B cell (primary cell): ENCODE data around the gene LRP1. TPM values are rescaled to one million over a fixed set of nuclear protein-coding genes. Genes with fewer than 3 reads are reported as not detected.

ENCODE experiments used
- ATAC-seq: fragments of 200-7000 bp; cut with Tn5 transposase; one replicate; pipeline ENCODE4 v1.10.0; 2021; ENCODE audit warnings: low read depth, mild to moderate bottlenecking, moderate number of reproducible peaks, moderate library complexity
- CTCF ChIA-PET: fragments of 350-600 bp; sonication (Branson Sonifier 250); formaldehyde crosslinking; loops from one replicate; lab custom pipeline; 2021; ENCODE audit warnings: antibody characterized with exemption, inconsistent platforms; lab: Charles Lee
- POLR2A ChIA-PET: fragments of 350-600 bp; sonication (Branson Sonifier 250); formaldehyde crosslinking; loops from one replicate; lab custom pipeline; 2021; ENCODE audit warnings: antibody characterized with exemption; lab: Charles Lee
- DNase-seq: peaks from one replicate; pipeline ENCODE4 v3.0.0; 2013
- H2AFZ ChIP-seq: 2 replicates; pipeline ENCODE4 v1.6.1; 2012; ENCODE audit warnings: mild to moderate bottlenecking, low read depth, low read length; ENCODE audit not compliant: insufficient read depth, poor library complexity, severe bottlenecking
- H3K27ac ChIP-seq, 2 donors: 1 replicate in 1 of 2; 2 replicates in 1 of 2; pipeline ENCODE4 v1.5.1; 2012 to 2013; ENCODE audit warnings: low read length in 2 of 2, mild to moderate bottlenecking in 2 of 2, moderate library complexity in 1 of 2
- H3K27me3 ChIP-seq, 4 experiments: fragments of 200-600 bp in 1 of 4; sonication (generic) in 1 of 4; replicated peaks in 1 of 4; 1 replicate in 2 of 4; 2 replicates in 2 of 4; pipeline versions ENCODE4 v1.6.1 to v1.7.0; 2013 to 2016; ENCODE audit warnings: low read length in 3 of 4, mild to moderate bottlenecking in 2 of 4, mixed read lengths in 1 of 4, moderate library complexity in 1 of 4; ENCODE audit not compliant: insufficient read depth in 4 of 4, control insufficient read depth in 3 of 4; ENCODE audit errors: control extremely low read depth in 1 of 4
- H3K36me3 ChIP-seq, 2 experiments: replicated peaks in 1 of 2; 1 replicate in 1 of 2; 2 replicates in 1 of 2; pipeline versions ENCODE4 v1.6.1 to v1.7.1; 2013; ENCODE audit warnings: low read length in 1 of 2; ENCODE audit not compliant: insufficient read depth in 2 of 2, control insufficient read depth in 1 of 2; ENCODE audit errors: control extremely low read depth in 1 of 2, extremely low read depth in 1 of 2
- H3K4me1 ChIP-seq, 2 donors: fragments of 200-600 bp in 1 of 2; sonication (generic) in 1 of 2; 1 replicate in 1 of 2; 2 replicates in 1 of 2; pipeline versions ENCODE4 v1.5.1 to v1.6.1; 2013 to 2017; ENCODE audit warnings: low read length in 2 of 2; ENCODE audit not compliant: control insufficient read depth in 2 of 2, insufficient read depth in 2 of 2
- H3K4me2 ChIP-seq: replicated peaks from 2 replicates; pipeline ENCODE3; 2012; ENCODE audit warnings: mild to moderate bottlenecking, low read depth, low read length; ENCODE audit not compliant: poor library complexity, severe bottlenecking
- H3K4me3 ChIP-seq, 5 experiments: fragments of 200-600 bp in 1 of 5; sonication (generic) in 1 of 5; 1 replicate in 3 of 5; 2 replicates in 2 of 5; pipeline versions ENCODE4 v1.5.1 to v1.7.0; 2011 to 2016; ENCODE audit warnings: low read length in 4 of 5, mild to moderate bottlenecking in 4 of 5, low read depth in 2 of 5, control low read depth in 1 of 5, moderate library complexity in 1 of 5; ENCODE audit not compliant: insufficient read depth in 1 of 5; ENCODE audit errors: control extremely low read depth in 1 of 5, extremely low read depth in 1 of 5
- H3K79me2 ChIP-seq: fragments of 200-600 bp; sonication (generic); one replicate; pipeline ENCODE4 v1.6.0; 2016; ENCODE audit warnings: low read length; ENCODE audit not compliant: control insufficient read depth, insufficient read depth
- H3K9ac ChIP-seq: fragments of 200-600 bp; sonication (generic); 2 replicates; pipeline ENCODE4 v1.6.1; 2017; ENCODE audit warnings: mild to moderate bottlenecking, low read length, moderate library complexity
- H3K9me3 ChIP-seq, 3 donors: one replicate each; pipeline versions ENCODE4 v1.6.1 to v1.7.1; 2013; ENCODE audit warnings: low read length in 2 of 3; ENCODE audit not compliant: control insufficient read depth in 2 of 3, insufficient read depth in 1 of 3; ENCODE audit errors: control extremely low read depth in 1 of 3
- H4K20me1 ChIP-seq: 2 replicates; pipeline ENCODE4 v1.6.0; 2012; ENCODE audit warnings: mild to moderate bottlenecking, low read length; ENCODE audit not compliant: insufficient read depth, control insufficient read depth, poor library complexity, severe bottlenecking
- H3K27ac Mint-ChIP-seq: one replicate; pipeline ENCODE4 v1.8.0; 2021; ENCODE audit warnings: mixed read lengths
- H3K27me3 Mint-ChIP-seq: one replicate; pipeline ENCODE4 v1.8.0; 2021; ENCODE audit warnings: mixed read lengths
- H3K4me1 Mint-ChIP-seq: one replicate; pipeline ENCODE4 v1.8.0; 2021; ENCODE audit warnings: mixed read lengths
- H3K4me3 Mint-ChIP-seq: one replicate; pipeline ENCODE4 v1.8.0; 2021; ENCODE audit warnings: mixed read lengths
- H3K9me3 Mint-ChIP-seq: one replicate; pipeline ENCODE4 v1.8.0; 2022; ENCODE audit warnings: mixed read lengths; ENCODE audit not compliant: insufficient read depth
- EZH2 ChIP-seq: IDR thresholded peaks from 2 replicates; pipeline ENCODE4 v1.6.1; 2012; ENCODE audit warnings: borderline replicate concordance, low read depth, mild to moderate bottlenecking, moderate library complexity, low read length; ENCODE audit not compliant: insufficient read depth, poor library complexity, severe bottlenecking
- WGBS: methylation state at CpG from one replicate; pipeline ENCODE4 v1.1.5; 2013; ENCODE audit warnings: missing lambda C conversion rate; ENCODE audit not compliant: insufficient coverage; 5-methylcytosine and 5-hydroxymethylcytosine counted together
- intact Hi-C: fragments of 100-400 bp; cut with micrococcal nuclease; formaldehyde crosslinking; loops from one replicate; pipeline ENCODE4 v1.10.0; 2022
- polyA plus RNA-seq: library from polyadenylated mRNA; depleted of rRNA; stranded (reverse); fragments of >200 nt; gene quantifications from 2 replicates; pipeline ENCODE4 v1.2.3, GENCODE V29; 2012
- total RNA-seq, 2 donors: library from RNA; stranded (reverse); fragments of 120-200 nt in 1 of 2; gene quantifications; 1 replicate in 1 of 2; 2 replicates in 1 of 2; pipeline versions ENCODE4 v1.2.3 to v1.2.4, GENCODE V29; 2013 to 2022
- TF ChIP-seq, protein P1 (sequence below): fragments of 200-600 bp; IDR thresholded peaks from one replicate; pipeline ENCODE4 v1.8.0; 2022; ENCODE audit warnings: antibody characterized with exemption, mild to moderate bottlenecking

LRP1 gene
- total and polyA plus RNA-seq, 2 donors (not counting 1 experiment from before 2014, with no cell fraction given) = 2.0 to 4.1 TPM

DNA sequence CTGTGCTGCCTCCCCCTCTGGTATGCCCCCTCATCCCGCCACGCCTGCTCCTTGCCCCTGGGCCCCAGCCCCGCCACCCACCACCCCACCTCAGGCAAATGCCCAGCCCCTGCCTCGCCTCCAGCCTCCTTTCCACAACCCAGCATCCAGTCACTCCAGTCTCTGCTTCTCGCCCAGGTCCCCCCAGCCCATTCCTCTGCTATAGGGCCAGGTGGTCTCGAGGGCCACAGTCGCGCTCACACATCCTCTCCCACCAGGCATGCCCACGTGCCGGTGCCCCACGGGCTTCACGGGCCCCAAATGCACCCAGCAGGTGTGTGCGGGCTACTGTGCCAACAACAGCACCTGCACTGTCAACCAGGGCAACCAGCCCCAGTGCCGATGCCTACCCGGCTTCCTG, 82.2 kb downstream of the LRP1 start:
- H3K9ac ChIP-seq = no peak overlapping the region
- WGBS = 78% methylated on average over 13 of the region's 15 CpGs
- POLR2A ChIA-PET = no interaction called here

DNA sequence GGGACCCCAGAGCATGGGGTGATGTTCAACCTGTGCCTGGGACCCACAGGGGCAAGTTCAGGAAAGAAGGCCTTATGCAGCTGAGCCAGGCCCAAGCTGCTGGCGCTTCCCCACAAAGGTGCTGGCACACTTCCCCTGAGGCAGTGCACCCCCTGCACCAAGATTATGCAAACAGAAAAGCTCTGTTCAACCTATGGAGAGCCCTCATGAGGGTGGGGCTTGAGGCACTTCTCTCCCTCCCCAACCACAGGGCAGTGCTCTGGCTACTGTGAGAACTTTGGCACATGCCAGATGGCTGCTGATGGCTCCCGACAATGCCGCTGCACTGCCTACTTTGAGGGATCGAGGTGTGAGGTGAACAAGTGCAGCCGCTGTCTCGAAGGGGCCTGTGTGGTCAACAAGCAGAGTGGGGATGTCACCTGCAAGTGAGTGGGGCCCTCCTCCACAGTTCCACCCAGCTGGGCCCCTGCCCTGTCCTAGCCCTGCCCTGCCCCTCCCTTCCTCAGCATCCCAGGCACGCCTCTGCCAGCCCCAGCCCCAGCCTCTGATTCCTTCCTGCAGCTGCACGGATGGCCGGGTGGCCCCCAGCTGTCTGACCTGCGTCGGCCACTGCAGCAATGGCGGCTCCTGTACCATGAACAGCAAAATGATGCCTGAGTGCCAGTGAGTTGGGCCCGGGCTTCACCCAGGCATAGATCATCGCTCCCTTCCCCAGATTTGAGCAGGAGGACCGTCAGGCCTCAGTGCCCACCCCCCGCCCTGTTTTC, 82.8 kb downstream of the LRP1 start:
- no peaks in the 10 kb centered on the region for H4K20me1 ChIP-seq
- ATAC-seq (no peak), DNase-seq (no peak)
- H3K36me3 ChIP-seq = no peaks in the 10 kb centered on the region
- no peak overlapping the region for H3K4me3 ChIP-seq
- ChIA-PET CTCF (interaction anchor here (1.0 kb wide), 1 partner anchor 33 kb away, joined by 3 read pairs; no protein-coding TSS in a partner anchor), POLR2A (no interaction called here)
- no peak overlapping the region for H3K9ac ChIP-seq
- no peak overlapping the region for H3K27ac Mint-ChIP-seq
- intact Hi-C loops = no loop called here
- H3K27ac ChIP-seq = no peak overlapping the region
- TF ChIP-seq, protein P1, sequence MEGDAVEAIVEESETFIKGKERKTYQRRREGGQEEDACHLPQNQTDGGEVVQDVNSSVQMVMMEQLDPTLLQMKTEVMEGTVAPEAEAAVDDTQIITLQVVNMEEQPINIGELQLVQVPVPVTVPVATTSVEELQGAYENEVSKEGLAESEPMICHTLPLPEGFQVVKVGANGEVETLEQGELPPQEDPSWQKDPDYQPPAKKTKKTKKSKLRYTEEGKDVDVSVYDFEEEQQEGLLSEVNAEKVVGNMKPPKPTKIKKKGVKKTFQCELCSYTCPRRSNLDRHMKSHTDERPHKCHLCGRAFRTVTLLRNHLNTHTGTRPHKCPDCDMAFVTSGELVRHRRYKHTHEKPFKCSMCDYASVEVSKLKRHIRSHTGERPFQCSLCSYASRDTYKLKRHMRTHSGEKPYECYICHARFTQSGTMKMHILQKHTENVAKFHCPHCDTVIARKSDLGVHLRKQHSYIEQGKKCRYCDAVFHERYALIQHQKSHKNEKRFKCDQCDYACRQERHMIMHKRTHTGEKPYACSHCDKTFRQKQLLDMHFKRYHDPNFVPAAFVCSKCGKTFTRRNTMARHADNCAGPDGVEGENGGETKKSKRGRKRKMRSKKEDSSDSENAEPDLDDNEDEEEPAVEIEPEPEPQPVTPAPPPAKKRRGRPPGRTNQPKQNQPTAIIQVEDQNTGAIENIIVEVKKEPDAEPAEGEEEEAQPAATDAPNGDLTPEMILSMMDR = no peak
- TF ChIP-seq EZH2 = no peak
- H3K4me2 ChIP-seq = no peak overlapping the region
- WGBS = 94% methylated on average over 16 of the region's 16 CpGs
- H3K9me3 ChIP-seq = no peaks in the 10 kb centered on the region
- peaks cover 0 to 36% (median 11%) of the 10 kb centered on the region in 4 experiments for H3K27me3 ChIP-seq
- H3K4me1 ChIP-seq = peaks cover 28 to 33% of the 10 kb centered on the region in 2 donors
- peaks cover 14% of the 10 kb centered on the region for H3K27me3 Mint-ChIP-seq
- H3K79me2 ChIP-seq = no peaks in the 10 kb centered on the region
- H3K4me3 Mint-ChIP-seq = no peak overlapping the region
- H3K9me3 Mint-ChIP-seq = no peaks in the 10 kb centered on the region
- no peak overlapping the region for H2AFZ ChIP-seq
- H3K4me1 Mint-ChIP-seq = peaks cover 32% of the 10 kb centered on the region

More for the DNA sequence above, 82.2 kb downstream of the LRP1 start:
- Histone ChIP-seq H3K27ac (no peak overlapping the region), H3K36me3 (no peaks in the 10 kb centered on the region), H3K27me3 (peaks cover 0 to 30% (median 8%) of the 10 kb centered on the region in 4 experiments), H3K4me2 (no peak overlapping the region), H4K20me1 (no peaks in the 10 kb centered on the region), H3K4me3 (no peak overlapping the region), H3K9me3 (no peaks in the 10 kb centered on the region), H2AFZ (no peak overlapping the region), H3K4me1 (peaks cover 22 to 27% of the 10 kb centered on the region in 2 donors), H3K79me2 (no peaks in the 10 kb centered on the region)
- H3K27me3 Mint-ChIP-seq = peaks cover 13% of the 10 kb centered on the region
- no peak for ATAC-seq
- peaks cover 26% of the 10 kb centered on the region for H3K4me1 Mint-ChIP-seq
- H3K9me3 Mint-ChIP-seq = no peaks in the 10 kb centered on the region
- intact Hi-C loops = no loop called here
- no peak overlapping the region for H3K4me3 Mint-ChIP-seq
- no peak for DNase-seq
- TF ChIP-seq EZH2 = no peak
- TF ChIP-seq, protein P1 = no peak
- CTCF ChIA-PET = interaction anchor here (0.6 to 1.0 kb wide), 2 partner anchors 27 to 33 kb away, joined by 3 read pairs; no protein-coding TSS in a partner anchor
- no peak overlapping the region for H3K27ac Mint-ChIP-seq
